Occipital lobe (tissue), 2 donors: ENCODE data around the gene MOSMO. TPM values are rescaled to one million over a fixed set of nuclear protein-coding genes. Genes with fewer than 3 reads are reported as not detected.
"Not testable (repeated sequence)": the region's sequence is repeated elsewhere in the genome, so short reads cannot be mapped to it uniquely, and the experiment has no call there.

Experiments
- DNase-seq: peaks from one replicate; lab custom pipeline; 2025; lab: John Stamatoyannopoulos, UW
- total RNA-seq: library from RNA; depleted of rRNA; stranded (reverse); fragments of >200 nt; gene quantifications from one replicate; pipeline ENCODE4 v1.2.3, GENCODE V29; 2014

The MOSMO gene
- total RNA-seq, 1 donor from 2014 or later, result 50.2 TPM

- not testable (repeated sequence) for DNase-seq
Measured at GRCh38 chr16:22002047-22002446, 5.9 kb upstream of the MOSMO start.

GRCh38 chr16:22003195-22003594 lies 4.7 kb upstream of the MOSMO start:
- no peak for DNase-seq

- no peak for DNase-seq
Measured at GRCh38 chr16:22004341-22004740, 3.6 kb upstream of the MOSMO start.

- no peak for DNase-seq
Measured at GRCh38 chr16:22005746-22006145, 2.2 kb upstream of the MOSMO start.

GRCh38 chr16:22006636-22007035 lies 1.3 kb upstream of the MOSMO start:
- DNase-seq, result no peak

GRCh38 chr16:22007159-22007508 lies 777 bp upstream of the MOSMO start:
- no peak for DNase-seq

- no peak for DNase-seq
Measured at GRCh38 chr16:22008215-22009059, 526 bp downstream of the MOSMO start.

GRCh38 chr16:22010902-22011301 lies 3.0 kb downstream of the MOSMO start:
- no peak for DNase-seq

- DNase-seq, result no peak
Measured at GRCh38 chr16:22012241-22012640, 4.3 kb downstream of the MOSMO start.

- no peak for DNase-seq
Measured at GRCh38 chr16:22013486-22013885, 5.6 kb downstream of the MOSMO start.

- no peak for DNase-seq
Measured at GRCh38 chr16:22014271-22014873, 6.5 kb downstream of the MOSMO start.

GRCh38 chr16:22016927-22017326 lies 9.0 kb downstream of the MOSMO start:
- DNase-seq, result no peak

GRCh38 chr16:22018559-22018958 lies 10.6 kb downstream of the MOSMO start:
- DNase-seq, result no peak

GRCh38 chr16:22022151-22022550 lies 14.2 kb downstream of the MOSMO start:
- DNase-seq, result no peak

- DNase-seq, result no peak
Measured at GRCh38 chr16:22023505-22023904, 15.6 kb downstream of the MOSMO start.

- not testable (repeated sequence) for DNase-seq
Measured at GRCh38 chr16:22024785-22025184, 16.9 kb downstream of the MOSMO start.

GRCh38 chr16:22027633-22028032 lies 19.7 kb downstream of the MOSMO start:
- DNase-seq, result no peak

GRCh38 chr16:22029632-22030031 lies 21.7 kb downstream of the MOSMO start:
- DNase-seq, result no peak

GRCh38 chr16:22030087-22030812 lies 22.3 kb downstream of the MOSMO start:
- no peak for DNase-seq

- DNase-seq, result no peak
Measured at GRCh38 chr16:22031483-22032083, 23.7 kb downstream of the MOSMO start.

- no peak for DNase-seq
Measured at GRCh38 chr16:22034503-22034902, 26.6 kb downstream of the MOSMO start.

GRCh38 chr16:22035153-22035552 lies 27.2 kb downstream of the MOSMO start:
- no peak for DNase-seq
